Stimulated activated naive B cell treated with anti-CD40 and anti-IgM and Interleukin-4, amounts not matched to agents 10 μg/mL and 1 μg/mL and 100 μg/mL, for 72 hours (primary cell): ENCODE measurements around the gene KDF1.

Experiments
- ATAC-seq, 2 donors: fragments of 150-1000 bp; cut with Tn5 transposase; replicated peaks; 2 replicates each; pipeline ENCODE4 v1.10.0; 2021; ENCODE audit warnings: moderate library complexity in 1 of 2
- DNase-seq: peaks from one replicate; pipeline ENCODE4 v3.0.0; 2021
- H3K27ac Mint-ChIP-seq: one replicate; pipeline ENCODE4 v1.8.0; 2022; ENCODE audit warnings: mild to moderate bottlenecking, mixed read lengths
- H3K27me3 Mint-ChIP-seq, 2 donors: one replicate each; pipeline ENCODE4 v1.8.0; 2022; ENCODE audit warnings: mixed read lengths in 2 of 2
- H3K36me3 Mint-ChIP-seq, 2 donors: one replicate each; pipeline ENCODE4 v1.8.0; 2022; ENCODE audit warnings: mixed read lengths in 2 of 2, mild to moderate bottlenecking in 1 of 2
- H3K4me1 Mint-ChIP-seq, 2 donors: one replicate each; pipeline ENCODE4 v1.8.0; 2022; ENCODE audit warnings: mixed read lengths in 2 of 2, mild to moderate bottlenecking in 1 of 2
- H3K4me3 Mint-ChIP-seq, 2 donors: one replicate each; pipeline ENCODE4 v1.8.0; 2022; ENCODE audit warnings: mild to moderate bottlenecking in 2 of 2, mixed read lengths in 2 of 2, moderate library complexity in 1 of 2
- H3K9me3 Mint-ChIP-seq, 2 donors: one replicate each; pipeline ENCODE4 v1.8.0; 2022; ENCODE audit warnings: mixed read lengths in 2 of 2, mild to moderate bottlenecking in 1 of 2

The KDF1 gene

DNA sequence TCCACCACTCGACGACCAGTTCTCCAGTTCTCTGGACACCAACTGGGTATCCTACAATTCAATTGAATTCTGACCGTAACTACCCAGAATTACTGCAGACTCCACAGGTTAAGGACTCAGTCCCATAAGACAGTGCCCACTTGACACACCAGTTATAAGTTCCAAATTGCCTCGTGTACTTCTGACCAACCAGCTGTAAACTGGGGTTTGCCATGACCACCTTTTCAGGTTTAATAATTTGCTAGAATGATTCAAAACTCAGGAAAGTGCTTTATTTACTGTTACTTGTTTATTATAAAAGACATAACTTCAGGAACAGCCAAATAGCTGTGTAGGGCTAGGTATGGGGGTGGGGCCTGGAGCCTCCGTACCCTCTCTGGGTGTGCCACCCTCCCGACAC is 23.4 kb downstream of the KDF1 start:
- peaks cover 9 to 18% of the 10 kb centered on the region in 2 donors for H3K4me1 Mint-ChIP-seq
- ATAC-seq (no peak), DNase-seq (no peak)
- no peak overlapping the region for H3K4me3 Mint-ChIP-seq
- peaks cover 28 to 35% of the 10 kb centered on the region in 2 donors for H3K36me3 Mint-ChIP-seq
- H3K9me3 Mint-ChIP-seq: no peaks in the 10 kb centered on the region
- no peaks in the 10 kb centered on the region for H3K27me3 Mint-ChIP-seq
- H3K27ac Mint-ChIP-seq: no peak overlapping the region

DNA sequence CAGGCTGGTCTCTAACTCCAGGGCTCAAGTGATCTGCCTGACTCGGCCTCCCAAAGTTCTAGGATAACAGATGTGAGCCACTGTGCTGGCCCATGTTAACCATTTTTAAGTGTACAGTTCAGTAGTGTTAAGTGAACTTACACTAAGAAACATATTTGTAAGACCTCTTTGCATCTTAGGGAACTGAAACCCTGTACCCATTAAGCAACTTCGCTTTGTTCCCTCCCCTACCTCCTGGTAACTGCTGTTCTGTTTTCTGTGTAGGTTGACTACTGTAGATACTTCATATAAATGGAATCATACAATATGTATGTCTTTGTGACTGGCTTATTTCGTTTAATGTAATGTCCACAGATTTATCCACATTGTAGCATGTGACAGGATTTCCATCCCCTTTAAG is 27.7 kb downstream of the KDF1 start:
- Mint-ChIP-seq H3K9me3 (no peaks in the 10 kb centered on the region), H3K27me3 (no peaks in the 10 kb centered on the region), H3K27ac (peak overlapping the region; percentile 90), H3K4me1 (peaks cover 7 to 18% of the 10 kb centered on the region in 2 donors), H3K36me3 (peaks cover 31 to 34% of the 10 kb centered on the region in 2 donors), H3K4me3 (peak overlapping the region; percentile 37 to 48)
- peak; percentile 14 for DNase-seq
- ATAC-seq: peak; percentile 100

- Mint-ChIP-seq H3K4me1 (peaks cover 15 to 50% of the 10 kb centered on the region in 2 donors), H3K27me3 (no peaks in the 10 kb centered on the region)
Observed at GRCh38 chr1:26923711-26924110, 36.6 kb downstream of the KDF1 start.

GRCh38 chr1:26922901-26923300 is 37.4 kb downstream of the KDF1 start:
- peaks cover 20 to 25% of the 10 kb centered on the region in 2 donors for H3K36me3 Mint-ChIP-seq
- H3K27ac Mint-ChIP-seq: peak overlapping the region; percentile 76
- no peaks in the 10 kb centered on the region for H3K27me3 Mint-ChIP-seq
- DNase-seq (no peak), ATAC-seq (no peak)
- peak overlapping the region; percentile 96 to 100 for H3K4me3 Mint-ChIP-seq
- H3K4me1 Mint-ChIP-seq: peaks cover 15 to 50% of the 10 kb centered on the region in 2 donors
- no peaks in the 10 kb centered on the region for H3K9me3 Mint-ChIP-seq

More at GRCh38 chr1:26923711-26924110, 36.6 kb downstream of the KDF1 start:
- ATAC-seq: no peak
- DNase-seq: no peak
- peak overlapping the region; percentile 42 for H3K27ac Mint-ChIP-seq
- peaks cover 25 to 33% of the 10 kb centered on the region in 2 donors for H3K36me3 Mint-ChIP-seq
- H3K9me3 Mint-ChIP-seq: no peaks in the 10 kb centered on the region
- peak overlapping the region; percentile 96 to 100 for H3K4me3 Mint-ChIP-seq

GRCh38 chr1:26922431-26922729 is 37.9 kb downstream of the KDF1 start:
- ATAC-seq: no peak
- Mint-ChIP-seq H3K27me3 (no peaks in the 10 kb centered on the region), H3K4me3 (peak overlapping the region; percentile 96 to 100), H3K9me3 (no peaks in the 10 kb centered on the region), H3K4me1 (peaks cover 15 to 50% of the 10 kb centered on the region in 2 donors), H3K36me3 (peaks cover 16 to 23% of the 10 kb centered on the region in 2 donors), H3K27ac (peak overlapping the region; percentile 99)
- no peak for DNase-seq

DNA sequence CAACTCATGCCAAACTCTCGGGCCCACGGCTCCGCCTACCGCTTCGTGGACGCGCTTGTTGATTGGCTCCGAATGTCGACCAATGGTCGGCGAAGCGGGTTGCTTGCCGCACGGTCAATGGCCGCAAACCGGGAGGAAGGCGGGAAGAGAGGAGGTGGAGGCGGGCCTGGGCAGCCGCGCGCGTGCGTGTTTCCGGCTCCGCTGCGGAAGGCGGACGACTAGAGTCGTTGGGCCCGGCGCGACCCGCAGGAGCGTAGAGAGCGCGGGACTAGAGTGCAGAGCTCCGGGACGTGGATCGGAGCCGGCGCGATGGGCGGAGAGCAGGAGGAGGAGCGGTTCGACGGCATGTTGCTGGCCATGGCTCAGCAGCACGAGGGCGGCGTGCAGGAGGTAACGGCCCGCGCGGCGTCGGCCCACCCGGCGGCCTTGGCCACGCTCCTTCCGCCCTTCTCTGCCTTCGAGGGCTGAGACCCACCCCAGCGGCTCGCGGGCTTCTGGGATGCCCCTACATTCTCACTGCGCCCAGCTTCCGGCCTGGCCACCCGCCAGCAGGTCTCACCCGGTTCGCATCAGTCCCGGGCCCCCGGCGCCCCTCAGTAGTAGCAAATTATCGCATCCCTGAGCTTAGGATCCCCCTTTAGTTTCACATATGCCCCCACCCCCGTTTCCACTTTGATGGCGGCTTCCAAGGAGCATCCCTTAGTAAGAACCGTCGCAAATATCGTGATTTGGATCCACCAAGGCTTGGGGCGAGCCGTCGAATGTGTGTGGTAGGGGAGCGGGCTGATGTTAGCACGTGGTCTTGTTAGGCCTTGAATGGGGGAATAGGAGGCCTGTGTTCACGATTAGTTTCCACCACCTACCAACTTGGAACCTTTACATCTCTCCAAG is 38.5 kb downstream of the KDF1 start, which contains the start of gene NUDC:
TSS of gene NUDC (plus strand) at position 204 of the 891 bp plus-strand sequence. CDS start at position 310, 106 bp downstream.
- ATAC-seq (peak; percentile 93 to 96), DNase-seq (peak; percentile 96)
- Mint-ChIP-seq H3K4me3 (peak within 1 kb of the TSS; percentile 96 to 100), H3K4me1 (peaks cover 12 to 46% of the 10 kb centered on the region in 2 donors), H3K27ac (peak within 1 kb of the TSS; percentile 99), H3K27me3 (no peaks in the 10 kb centered on the region), H3K9me3 (no peaks in the 10 kb centered on the region), H3K36me3 (peaks cover 13 to 19% of the 10 kb centered on the region in 2 donors)

GRCh38 chr1:26921126-26921539 is 39.1 kb downstream of the KDF1 start:
- peaks cover 12 to 44% of the 10 kb centered on the region in 2 donors for H3K4me1 Mint-ChIP-seq
- no peaks in the 10 kb centered on the region for H3K9me3 Mint-ChIP-seq
- H3K36me3 Mint-ChIP-seq: peaks cover 9 to 13% of the 10 kb centered on the region in 2 donors
- H3K4me3 Mint-ChIP-seq: peak overlapping the region; percentile 96 to 100
- no peaks in the 10 kb centered on the region for H3K27me3 Mint-ChIP-seq
- DNase-seq (no peak), ATAC-seq (peak; percentile 44 to 61)
- peak overlapping the region; percentile 99 for H3K27ac Mint-ChIP-seq

DNA sequence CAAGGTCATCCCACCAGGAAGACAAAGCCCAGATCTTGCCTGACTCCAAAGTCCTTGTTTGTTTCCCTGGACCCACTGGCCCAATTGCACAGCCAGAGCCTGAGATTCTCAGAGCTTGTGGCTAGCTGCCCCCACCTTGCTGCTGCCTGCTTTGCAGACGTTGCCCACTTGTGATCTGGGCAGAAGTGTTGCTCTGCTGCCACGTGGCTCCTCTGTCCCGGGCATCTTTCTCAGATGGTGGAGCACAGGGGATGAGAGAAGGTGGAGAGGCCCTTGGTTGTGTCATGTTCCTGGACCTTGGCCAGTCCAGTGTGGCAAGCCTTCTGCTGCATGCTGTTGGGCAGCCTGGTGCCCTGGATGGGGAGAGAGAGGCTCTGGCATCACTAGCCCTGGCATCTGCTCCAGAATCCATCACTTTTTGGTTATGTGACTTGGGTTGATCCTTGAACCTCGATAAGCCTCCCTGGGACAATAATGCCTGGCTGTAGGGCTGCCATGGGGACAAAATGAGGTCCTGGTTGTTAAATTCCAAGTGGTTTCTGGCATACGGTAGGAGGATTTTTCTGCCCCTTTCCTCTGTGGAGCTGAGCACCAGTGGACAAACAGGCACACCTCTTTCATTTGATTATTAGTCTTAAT is 44.9 kb downstream of the KDF1 start:
- no peaks in the 10 kb centered on the region for H3K36me3 Mint-ChIP-seq
- no peaks in the 10 kb centered on the region for H3K27me3 Mint-ChIP-seq
- H3K27ac Mint-ChIP-seq: no peak overlapping the region
- no peak for ATAC-seq
- H3K4me3 Mint-ChIP-seq: no peak overlapping the region
- H3K4me1 Mint-ChIP-seq: peaks cover under 1 to 3% of the 10 kb centered on the region in 2 donors
- DNase-seq: no peak
- no peaks in the 10 kb centered on the region for H3K9me3 Mint-ChIP-seq

DNA sequence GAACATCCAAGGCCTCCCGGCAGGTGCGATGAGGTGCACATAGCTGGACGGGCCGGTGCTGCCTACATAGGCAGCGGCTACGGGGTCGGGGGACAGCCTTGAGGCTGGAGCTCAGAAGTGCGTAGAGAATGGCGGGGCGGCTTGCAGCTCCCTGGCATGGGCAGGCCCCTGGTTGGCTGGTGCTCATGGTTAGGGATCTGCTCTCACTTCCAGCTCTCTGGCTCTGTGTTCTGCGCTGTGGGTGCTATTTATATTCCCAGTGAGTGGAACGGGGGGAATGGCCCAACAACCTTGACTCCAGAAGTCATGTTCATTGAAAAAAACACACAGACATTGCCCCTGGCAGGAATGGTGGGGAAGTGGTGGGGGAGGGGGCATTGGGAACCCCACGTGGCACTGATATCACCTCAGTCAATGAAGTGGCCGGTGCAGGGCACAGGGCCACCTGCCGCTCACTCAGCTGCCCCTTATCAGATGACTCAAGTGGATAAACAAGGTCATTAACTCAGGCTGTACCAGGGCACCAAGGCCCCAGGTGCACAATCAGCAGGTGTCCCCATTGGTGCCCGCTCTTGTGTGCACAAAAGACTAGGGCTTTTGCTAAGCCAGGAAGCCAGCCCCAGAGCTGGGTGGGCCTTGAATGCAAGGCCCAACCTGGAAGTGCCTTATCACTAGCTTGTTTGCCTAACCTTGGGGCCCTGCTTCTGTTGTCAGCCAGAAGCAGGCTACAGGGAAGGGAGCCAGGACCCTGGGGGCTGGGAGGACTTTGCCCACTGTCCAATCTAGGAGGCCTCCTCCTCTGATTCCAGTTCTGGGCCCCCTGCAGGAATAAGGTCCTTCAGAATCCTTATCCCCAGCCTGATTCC is 46.3 kb downstream of the KDF1 start, which contains the start of gene NR0B2:
TSS of gene NR0B2 (minus strand) at position 222 of the 866 bp plus-strand sequence. CDS start at position 187, 35 bp downstream.
- DNase-seq: no peak
- Mint-ChIP-seq H3K36me3 (no peaks in the 10 kb centered on the region), H3K4me3 (no peak within 1 kb of the TSS), H3K4me1 (no peaks in the 10 kb centered on the region), H3K9me3 (no peaks in the 10 kb centered on the region), H3K27ac (no peak within 1 kb of the TSS), H3K27me3 (peaks cover 6 to 10% of the 10 kb centered on the region in 2 donors)
- ATAC-seq: no peak

DNA sequence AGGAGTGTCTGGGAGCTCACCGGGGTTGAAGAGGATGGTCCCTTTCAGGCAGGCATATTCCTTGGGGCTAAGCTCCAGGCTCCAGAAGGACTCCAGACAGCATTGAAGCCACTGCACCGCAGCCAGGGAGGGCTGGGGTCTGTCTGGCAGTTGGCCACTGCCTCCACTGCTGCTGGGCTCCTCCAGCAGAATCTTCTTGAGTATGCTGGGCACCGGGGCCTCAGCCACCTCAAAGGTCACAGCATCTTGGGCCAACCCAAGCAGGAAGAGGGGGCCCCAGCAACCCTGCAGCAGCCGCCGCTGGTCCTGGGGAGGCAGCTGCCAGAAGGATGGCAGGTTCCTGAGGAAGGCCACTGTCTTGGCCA is 46.9 kb downstream of the KDF1 start:
- H3K4me1 Mint-ChIP-seq: no peaks in the 10 kb centered on the region
- no peaks in the 10 kb centered on the region for H3K9me3 Mint-ChIP-seq
- H3K27me3 Mint-ChIP-seq: peaks cover 6 to 10% of the 10 kb centered on the region in 2 donors
- DNase-seq (no peak), ATAC-seq (no peak)
- H3K4me3 Mint-ChIP-seq: no peak overlapping the region
- H3K27ac Mint-ChIP-seq: no peak overlapping the region
- H3K36me3 Mint-ChIP-seq: no peaks in the 10 kb centered on the region

DNA sequence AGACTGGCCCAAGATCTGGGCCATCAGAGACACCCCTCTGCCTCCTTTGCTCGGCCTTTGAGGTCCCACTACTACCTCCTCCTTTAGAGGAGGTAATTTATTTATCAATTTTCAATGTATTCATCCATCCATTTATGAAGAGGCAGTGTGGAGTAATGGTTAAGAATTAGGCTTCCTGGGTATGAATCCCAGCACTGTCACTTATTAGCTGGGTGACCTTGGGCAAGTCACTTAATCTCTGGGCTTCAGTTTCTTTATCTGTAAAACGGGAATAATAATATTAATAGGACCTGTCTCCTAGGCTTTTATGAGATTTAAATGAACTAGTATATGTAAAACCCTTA is 48.1 kb downstream of the KDF1 start:
- no peak overlapping the region for H3K27ac Mint-ChIP-seq
- H3K4me3 Mint-ChIP-seq: no peak overlapping the region
- H3K9me3 Mint-ChIP-seq: no peaks in the 10 kb centered on the region
- H3K36me3 Mint-ChIP-seq: no peaks in the 10 kb centered on the region
- H3K27me3 Mint-ChIP-seq: peaks cover 9 to 15% of the 10 kb centered on the region in 2 donors
- DNase-seq (no peak), ATAC-seq (no peak)
- H3K4me1 Mint-ChIP-seq: no peaks in the 10 kb centered on the region

DNA sequence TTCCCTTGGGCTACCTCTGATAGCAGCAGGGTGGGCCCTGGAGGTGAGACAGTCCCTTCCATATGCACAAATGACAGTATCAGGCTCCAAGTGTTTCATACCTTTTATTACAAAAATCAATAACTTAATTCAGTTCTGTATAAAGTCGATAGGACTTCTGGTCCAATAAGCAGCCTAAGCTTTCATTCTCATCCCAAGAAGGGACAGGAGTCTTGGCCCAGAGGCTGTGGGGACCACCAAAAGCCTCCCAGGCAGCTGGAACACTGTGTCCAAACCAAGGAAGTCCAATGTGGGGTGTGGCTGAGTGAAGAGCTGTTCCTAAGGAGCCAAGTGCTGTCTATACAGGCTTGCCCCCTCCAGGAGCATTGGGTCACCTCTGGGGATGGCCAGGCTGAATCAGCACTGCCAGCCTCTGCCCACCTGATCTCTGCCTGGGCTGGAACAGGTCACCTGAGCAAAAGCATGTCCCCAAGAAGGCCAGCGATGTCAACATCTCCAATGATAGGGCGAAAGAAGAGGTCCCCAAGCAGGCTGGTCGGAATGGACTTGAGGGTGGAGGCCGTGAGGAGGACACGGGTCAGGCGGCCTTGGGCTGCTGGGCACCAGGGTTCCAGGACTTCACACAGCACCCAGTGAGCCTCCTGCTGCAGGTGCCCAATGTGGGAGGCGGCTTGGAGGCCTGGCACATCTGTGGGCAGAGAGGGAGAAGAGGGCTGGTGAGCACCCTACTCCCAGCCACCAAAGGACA is 48.7 kb downstream of the KDF1 start:
- Mint-ChIP-seq H3K9me3 (no peaks in the 10 kb centered on the region), H3K4me1 (no peaks in the 10 kb centered on the region), H3K36me3 (no peaks in the 10 kb centered on the region), H3K27ac (no peak overlapping the region), H3K4me3 (no peak overlapping the region), H3K27me3 (peaks cover 9 to 16% of the 10 kb centered on the region in 2 donors)
- ATAC-seq: no peak
- no peak for DNase-seq

DNA sequence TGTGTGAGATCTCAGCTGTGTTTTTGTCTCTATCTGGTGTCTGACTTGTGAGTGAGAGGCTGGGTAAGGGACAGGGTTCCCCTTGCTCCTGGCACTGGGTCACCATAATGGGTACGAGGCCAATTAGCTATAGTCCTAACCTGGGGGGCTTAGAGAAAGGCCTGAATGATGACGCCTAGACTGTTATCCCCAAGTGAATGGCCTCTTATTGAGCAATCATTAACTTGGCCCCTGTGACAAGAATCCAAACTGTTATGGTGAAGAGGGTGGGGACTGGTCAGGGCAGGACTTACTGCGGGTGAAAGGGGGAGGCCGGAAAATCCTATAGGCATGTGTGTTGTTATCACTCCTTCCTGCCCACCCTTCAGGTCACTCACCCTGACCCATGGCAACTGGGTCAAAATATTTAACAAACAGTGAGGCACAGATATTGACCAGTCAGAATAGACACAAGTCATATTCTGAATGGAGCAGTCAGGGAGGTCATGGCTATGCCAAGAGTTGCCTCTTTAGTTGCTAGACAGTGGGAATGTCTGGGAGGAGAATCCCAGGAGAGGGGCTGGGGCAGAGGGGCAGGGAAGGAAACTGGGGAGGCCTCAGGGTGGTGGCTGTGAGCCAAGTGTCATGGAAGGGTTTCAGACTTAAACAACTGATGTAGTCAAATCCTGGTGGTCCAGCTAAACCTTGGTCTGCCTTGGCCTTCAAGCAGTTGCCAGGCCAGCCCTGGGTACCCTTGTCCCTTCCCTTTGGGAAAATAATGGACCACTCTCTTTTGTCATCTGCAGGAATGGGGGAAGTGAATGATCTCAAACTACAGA is 49.7 kb downstream of the KDF1 start:
- Mint-ChIP-seq H3K36me3 (no peaks in the 10 kb centered on the region), H3K9me3 (no peaks in the 10 kb centered on the region), H3K27me3 (peaks cover 9 to 16% of the 10 kb centered on the region in 2 donors), H3K4me1 (no peaks in the 10 kb centered on the region), H3K27ac (no peak overlapping the region), H3K4me3 (no peak overlapping the region)
- DNase-seq: no peak
- no peak for ATAC-seq
